GM18870 (cell line): ENCODE results near the gene CHN1.

Experiments used
- ATAC-seq: cut with Tn5 transposase; IDR thresholded peaks from one replicate; pipeline ENCODE4 v1.9.1; 2021; ENCODE audit warnings: moderate library complexity; ENCODE audit not compliant: unreplicated experiment

CHN1 gene

DNA sequence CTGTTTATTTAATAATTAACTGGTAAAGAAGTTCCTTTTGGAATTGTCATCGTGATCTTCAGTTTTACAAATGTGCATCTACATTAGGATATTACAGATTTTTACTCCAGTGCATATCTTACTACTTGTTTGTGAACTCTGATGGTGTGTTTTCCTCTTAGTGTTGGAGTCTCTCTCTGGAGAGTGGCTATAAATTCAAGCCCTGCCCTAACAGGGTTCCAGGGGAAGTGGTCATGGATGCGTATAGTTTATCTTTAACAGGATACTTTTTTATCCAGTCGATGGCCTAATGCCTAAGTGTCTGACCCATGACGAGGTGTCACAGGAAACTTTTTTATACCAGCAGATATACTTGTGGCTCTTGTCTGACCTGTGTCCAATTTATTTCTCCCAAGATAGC, 75.4 kb downstream of the CHN1 start:
- ATAC-seq: no peak

DNA sequence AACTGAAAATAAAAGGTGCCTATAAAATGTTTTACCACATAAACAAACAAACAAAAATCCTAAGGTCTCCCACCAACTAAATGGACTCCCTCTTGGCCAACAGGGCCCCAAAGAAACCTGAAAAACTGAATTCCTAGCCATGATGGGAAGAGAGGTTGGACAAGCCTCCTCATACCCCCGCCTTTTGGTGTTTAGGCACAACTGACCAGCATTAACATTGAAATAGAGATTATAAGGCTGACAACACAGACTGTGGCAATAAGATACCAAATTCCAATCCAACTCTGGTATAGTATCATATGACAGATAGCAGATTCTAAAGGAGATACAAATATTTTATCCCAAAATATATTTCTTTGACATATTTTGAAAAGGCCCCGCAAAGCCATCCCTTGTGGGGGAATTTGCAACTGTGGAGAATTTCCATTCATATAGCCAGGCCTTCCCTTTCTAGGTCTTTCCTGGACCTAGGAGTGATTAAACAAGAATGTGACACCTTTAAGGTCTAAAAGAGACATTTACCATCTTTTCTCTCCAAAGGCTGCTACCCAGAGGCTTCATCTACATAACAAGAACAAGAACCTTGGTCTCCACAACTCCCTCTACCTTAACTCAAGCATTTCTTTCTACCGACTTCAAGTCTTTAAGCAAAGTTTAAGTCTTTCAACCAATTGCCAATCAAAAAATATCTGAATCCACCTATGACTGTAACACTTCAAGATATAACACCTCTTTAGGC, 80.0 kb downstream of the CHN1 start:
- ATAC-seq: no peak

DNA sequence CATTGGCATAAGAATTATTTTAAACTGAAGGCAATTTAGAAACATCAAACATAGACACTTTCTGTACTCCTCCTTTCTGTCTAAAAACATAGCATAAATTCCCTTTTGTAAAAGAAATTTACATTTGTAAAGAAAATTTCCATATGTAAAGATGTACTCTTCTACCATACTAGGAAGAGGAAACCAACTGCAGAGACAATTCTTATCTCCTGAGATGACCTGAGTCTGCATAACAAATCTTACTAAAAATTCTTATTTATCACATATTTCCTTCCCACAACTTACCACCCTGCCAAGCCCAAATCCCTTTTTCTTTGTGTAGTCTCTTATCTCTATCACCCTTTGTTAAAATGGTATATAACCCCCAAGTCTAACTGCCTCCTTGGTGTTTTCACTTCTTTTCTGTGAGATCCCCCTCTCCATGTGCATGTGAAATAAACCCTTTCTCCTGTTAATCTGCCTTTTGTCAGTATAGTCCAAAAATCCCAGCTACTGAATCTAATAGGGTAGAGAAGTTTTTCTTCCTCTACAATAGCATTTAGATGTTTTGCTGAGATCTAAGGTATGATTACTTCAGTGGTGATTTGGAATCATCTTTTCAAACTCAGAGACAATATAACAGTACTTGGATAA, 81.0 kb downstream of the CHN1 start:
- ATAC-seq: no peak

DNA sequence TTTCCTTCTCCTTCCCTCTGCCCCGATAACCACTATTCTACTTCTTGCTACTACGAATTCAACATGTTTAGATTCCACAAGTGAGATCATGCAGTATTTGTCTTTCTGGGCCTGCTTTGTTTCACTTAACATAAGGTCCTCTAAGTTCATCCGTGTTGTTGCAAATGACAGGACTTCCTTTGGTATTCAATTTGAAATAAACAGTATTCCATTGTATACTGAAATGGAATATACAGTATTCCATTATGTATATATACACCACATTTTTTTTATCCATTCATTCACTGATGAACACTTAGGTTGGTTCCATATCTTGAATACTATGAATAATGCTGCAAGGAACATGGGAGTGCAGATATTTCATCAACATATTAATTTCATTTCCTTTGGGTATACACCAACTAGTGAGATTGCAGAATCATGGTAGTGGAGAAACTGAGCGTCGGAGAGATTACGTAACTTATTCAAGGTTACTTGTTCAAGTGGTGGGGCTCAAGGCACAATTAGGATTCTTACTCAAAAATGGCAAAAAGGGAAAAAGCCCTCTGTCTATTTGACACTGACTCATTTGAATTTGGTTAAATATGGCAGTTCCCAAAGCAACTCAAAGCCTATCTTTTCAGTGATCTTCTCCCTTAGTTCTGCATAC, 85.1 kb downstream of the CHN1 start:
- no peak for ATAC-seq

DNA sequence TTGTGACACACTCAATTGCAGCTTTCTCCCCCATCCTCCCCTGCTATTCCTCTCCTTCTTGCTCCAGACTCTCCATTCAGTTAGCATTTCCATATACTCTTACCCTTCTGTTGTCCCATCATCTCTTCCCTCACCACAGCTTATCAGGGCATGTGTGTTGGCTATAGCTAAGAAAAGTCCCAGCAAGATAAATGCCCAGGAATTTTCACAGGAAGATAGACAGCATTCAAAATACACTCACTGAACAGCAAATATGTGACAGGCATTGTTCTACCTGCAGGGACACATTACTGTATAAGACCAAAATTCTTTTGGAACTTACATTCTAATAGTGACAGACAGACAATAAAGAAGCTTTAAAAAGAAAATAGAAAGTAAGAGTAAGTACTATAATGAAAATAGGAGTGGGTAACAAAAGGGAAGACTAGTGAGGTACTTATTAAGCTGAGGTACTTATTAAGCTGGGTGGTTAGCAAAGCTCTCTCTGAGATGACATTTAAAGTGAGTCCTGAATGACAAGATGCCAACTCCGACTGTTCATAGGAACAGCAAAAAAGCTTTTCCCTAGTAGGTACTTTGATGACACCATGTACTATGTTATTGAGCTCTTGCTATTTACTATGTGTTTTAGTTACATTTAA, 86.2 kb downstream of the CHN1 start:
- no peak for ATAC-seq

DNA sequence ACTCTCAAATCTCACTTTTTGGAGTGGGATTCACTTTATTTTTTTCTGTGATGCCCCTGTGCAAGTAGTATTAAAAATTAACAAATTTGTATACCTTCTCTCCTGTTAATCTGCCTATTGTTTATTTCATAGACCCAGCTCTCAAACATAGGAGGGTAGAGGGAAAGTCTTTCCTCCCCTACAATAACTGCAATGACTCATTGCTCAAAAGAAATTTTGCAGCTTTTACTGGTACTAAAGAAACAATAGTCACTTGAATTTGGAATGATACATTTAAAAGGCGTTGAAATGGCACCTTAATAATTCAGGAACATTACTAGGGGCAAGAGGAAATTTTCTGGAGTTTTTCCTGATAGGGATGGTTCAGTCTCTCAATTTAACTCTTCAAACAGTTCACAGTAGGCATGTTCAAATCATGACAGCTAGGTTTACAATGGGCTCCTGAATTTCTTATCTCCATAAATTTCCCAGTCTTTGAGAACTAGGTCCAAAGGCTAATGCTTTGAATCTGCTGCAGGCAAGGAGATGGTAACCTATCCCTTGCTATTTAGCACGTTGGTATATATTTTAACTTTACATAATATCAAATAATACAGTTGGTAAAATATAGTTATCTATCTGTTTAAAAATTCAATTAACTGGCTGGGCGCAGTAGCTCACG, 88.8 kb downstream of the CHN1 start:
- ATAC-seq: no peak

DNA sequence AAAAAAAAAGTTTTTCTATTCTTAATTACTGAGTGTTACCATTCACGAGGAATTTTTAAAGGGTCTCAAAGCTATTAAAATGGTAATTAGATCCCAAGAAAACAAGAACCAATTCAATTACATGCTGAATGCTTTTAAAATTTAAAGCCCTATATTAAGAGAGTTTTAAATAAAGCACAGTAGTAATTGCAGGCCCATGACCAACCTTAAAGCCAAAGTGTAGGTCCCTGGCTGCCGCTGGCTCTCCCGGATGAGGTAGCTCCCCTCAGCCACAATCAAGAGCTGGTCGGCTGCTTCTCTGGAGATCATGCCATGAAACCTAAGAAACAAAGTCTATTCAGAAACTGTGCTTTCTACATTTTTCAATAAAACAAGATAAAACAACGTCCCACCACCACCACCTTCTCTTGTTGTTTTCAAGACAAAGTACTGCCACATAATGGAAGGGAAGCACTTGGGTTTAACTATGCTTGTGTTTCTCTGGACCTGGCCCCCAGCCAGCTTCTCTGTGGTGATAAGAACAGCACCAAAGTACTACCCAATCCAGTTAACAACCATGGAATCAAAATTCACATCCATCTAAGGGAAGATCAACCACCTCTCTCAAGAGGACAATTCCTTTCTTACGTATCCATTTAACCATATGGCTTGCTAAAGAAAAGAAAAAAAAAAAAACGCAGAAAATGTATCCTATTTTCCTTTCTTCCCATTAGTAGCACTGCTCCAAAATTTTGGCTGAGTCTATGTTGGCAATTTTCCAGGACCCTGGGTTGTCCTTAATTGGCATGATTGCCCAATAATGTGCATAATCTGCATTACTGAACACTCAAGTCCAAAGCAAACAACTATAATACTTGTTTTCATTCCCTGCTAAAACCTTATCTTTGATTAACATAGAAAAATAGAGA, 90.1 kb downstream of the CHN1 start:
- ATAC-seq: no peak

DNA sequence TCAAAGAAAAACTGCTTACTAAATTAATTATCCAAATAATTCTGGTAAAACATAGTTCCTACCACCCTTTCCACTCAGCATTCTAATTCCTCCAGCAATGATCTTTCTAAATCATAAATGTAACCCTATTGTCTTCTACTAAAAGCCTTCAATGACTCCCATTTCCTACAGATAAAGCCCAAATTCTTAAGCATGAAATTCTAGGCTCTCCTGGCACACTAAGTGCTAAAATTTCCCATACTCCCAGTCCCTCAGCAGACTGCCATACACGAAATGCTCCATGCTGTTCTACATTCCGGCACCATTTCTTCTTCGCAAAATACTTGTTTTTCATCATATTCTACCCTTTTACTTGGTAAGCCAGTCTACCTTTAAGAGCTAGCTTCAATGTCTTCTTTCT, 96.9 kb downstream of the CHN1 start:
- no peak for ATAC-seq

DNA sequence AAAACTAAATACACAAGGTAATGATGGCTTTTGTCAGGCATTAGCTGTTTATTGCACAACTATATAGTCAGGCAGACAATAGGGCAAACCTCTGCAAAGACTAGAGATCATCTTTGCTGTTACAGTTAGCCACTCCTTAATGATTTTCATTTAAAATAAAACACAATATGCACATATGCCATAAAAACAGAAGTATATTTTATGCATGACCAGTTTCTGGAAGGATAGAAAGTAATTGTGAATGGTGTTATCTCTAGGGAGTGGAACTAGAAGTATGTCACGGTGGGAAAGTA, 102.0 kb downstream of the CHN1 start:
- ATAC-seq: no peak

DNA sequence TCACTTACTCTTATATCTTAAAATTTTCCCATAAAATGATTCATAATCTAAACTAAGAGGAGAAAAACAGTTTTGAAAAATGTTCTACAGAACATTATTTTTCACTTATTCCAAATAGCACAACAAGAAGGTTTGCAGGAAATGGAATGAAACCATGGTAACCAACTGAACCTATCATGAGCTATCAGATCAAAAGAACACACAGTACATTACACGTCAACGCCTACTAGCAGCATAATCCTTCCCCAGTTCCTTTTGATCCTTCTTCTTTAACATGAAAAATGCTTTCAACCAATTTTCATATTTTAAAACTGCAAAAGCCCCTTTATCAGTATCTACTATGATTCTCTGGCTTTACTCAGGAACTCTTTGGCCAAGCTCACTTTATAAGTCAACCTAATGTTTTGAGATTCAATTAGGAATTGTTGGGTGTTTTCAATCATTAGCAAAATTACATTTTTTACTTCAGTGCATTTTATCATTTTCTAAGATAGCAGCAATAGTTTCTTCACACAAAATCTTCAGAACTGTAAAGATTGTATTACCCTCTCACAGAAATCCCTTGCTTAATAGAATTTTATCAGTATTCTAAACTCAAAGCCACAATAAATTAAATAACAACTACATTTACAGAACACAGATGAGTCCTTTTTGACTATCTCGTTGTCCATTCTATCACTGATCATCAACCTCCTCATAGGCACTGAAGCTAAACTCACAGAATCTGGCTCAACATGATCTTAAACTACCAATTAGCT, 102.5 kb downstream of the CHN1 start:
- ATAC-seq: no peak

DNA sequence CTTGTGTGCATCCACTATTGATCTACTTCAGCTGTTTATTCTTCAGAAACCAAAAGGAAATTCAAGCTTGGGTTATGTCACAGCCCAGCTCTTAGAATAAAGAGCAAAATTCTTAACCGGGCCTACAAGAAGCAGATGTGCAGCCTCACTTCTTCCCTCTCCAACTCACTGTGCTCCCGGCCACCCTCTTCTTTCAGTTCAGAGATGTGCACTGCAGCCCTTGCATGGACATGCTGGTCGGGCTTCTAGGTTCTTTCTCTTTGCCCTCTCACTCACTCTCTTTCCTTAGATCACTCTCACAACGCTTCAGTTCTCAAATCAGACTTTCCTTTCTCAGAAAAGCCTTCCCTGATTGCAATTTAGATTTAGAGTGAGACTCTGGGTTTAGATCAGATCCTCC, 104.1 kb downstream of the CHN1 start:
- no peak for ATAC-seq

DNA sequence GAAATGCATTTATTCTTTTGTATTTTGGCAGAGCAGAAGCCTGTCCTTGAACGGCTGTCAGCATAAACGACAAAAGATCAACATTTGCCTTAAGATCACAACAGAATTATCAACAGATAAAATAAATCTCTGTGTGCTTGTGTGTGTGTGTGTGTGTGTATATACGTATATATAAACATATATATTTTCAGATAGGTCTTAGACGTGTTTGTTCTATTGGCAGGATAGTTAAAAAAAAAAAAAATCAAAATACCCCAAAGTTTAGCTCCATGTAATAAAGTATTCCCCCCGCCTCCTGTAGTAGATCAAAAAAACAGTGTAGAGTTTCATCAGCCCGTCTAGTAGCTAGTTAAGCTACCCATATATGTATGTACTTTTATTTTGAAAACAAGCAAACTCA, 107.9 kb downstream of the CHN1 start:
- ATAC-seq: no peak

DNA sequence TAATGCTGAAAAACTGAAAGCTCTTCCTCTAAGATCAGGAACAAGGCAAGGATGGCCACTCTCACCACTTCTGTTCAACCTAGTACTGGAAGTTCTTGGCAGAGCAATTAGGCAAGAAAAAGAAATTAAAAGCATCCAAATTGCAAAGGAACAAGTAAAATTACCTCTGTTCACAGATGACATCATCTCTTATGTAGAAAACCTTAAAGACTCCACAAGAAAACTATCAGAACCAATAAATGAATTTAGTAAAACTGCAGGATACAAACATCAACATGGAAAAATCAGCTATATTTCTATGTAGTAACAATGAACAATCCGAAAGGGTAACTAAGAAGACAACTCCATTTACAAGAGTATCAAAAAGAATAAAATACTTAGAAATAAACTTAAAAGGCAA, 112.2 kb downstream of the CHN1 start:
- ATAC-seq: no peak

DNA sequence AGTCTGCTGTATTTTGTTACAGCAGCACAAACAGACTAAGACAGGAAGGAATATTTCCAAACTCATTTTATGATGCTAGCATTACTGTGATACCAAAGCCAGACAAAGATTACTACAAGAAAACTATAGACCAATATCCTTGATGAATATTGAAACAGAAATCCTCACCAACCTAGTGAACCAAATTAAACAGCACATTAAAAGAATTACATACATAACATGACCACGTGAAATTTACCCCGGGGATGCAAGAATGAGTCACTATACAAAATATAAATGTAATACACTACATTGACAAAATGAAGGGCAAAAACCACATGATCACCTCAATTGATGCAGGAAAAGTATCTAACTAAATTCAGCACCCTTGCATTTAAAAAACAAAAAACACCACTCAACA, 112.6 kb downstream of the CHN1 start:
- ATAC-seq: no peak

DNA sequence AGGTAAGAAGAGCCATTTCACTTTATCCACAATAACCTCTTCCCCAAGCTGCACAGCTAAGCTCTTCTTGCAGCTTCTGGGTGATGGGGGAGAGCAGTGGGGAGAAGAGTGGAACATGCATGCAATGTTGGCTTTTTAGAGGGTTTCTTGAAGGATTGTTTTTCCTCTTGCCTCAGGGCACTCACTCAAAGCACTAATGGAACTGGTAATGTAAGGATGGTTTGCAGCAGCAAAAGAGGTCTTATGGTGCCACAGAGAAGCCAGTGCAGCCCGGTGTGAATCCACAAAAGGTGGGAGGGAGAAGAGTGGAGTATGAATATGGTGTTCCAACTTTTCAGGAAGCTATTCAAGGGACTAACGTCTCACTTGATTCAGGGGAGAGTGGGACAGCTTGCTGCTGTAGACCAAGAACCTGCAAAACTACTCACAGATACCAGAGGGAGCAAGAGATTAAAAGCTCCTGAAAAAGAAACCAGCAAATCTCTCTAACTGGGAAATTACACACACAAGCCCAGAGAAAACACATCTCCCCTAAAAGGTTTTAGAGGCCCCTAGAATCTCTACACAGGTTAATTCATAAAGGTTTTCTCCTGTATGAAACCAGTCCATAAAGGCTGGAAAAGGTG, 116.4 kb downstream of the CHN1 start:
- ATAC-seq: no peak

DNA sequence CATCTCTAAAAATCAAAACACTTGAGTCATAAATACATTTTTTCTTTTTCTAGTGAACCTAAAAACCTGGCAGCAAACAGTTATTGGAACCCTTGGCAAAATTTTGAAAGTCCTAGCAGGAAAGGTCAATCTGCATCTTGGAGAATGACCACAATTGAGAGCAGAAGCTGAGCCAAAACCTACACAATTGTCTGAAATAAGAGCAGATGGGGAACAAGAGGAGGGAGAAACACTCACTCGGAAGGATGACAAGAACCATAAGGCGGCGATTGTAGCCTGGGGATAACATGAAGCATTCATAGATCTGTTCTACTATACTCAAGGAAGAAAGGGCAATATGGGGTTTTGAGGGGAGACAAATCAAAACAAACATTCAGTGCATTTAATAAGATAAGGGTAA, 117.0 kb downstream of the CHN1 start:
- no peak for ATAC-seq

DNA sequence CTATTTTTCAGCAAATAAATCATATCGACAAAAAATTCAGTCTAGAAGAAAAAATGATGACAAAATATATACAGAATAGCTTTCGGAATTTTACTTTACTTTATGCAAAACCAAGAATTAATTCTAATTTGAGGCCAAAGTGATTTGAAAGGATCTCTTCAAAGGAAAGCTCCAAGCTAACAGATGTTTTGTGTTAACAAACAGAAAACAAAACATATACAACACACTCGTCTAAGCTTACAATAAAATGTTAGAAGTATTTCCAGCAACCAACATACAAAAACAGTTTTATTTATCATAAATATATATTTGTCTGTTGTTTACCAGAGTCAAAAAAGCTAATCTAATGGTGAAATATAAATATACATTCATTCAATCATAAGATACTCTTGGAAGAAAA, 122.8 kb downstream of the CHN1 start:
- ATAC-seq: no peak

DNA sequence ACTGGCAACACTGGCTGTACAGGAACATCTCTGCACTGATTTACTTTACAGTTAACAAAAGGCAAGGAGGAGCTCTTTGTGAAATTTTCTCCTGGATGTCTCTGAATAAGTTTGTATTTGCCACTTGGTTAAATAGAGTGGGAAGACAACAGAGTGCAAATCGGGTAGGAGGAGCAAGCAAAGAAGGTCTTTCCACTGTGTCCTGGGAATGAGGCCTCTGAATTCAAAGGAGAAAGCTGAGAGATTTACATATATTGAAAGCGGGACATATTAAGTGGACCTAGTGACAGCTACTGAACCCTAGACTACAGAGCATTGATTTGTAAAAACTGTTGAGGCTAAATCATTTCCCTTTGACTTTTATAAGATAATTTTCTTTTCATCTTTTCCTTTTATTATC, 123.5 kb downstream of the CHN1 start:
- no peak for ATAC-seq

DNA sequence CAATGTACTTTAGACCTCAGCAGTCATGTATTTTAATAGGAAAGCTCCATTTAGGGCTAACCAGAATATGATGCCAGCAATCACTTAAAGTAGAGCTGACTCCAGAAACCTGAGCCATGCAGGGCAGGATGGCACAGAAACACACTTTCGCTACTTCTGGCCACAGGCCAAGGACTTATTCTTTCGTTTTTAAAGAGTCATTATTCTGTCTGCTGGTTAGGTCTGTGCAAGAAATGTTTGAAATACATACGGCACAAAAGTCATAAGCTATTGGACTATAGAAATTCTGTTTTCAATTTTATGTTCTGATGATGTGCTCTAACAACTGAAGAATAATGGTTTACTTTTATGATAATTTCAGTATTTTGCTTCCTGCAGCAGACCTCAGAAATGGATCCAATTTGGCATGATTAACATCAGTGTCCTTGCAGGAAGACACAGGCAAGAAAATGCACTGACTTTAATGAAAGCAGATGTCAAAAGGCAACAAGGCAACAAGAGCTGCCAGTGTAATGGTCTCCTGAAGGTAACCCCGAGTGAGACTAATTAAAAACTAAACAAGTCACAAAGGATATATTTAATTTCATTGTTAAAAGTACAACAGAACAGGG, 126.5 kb downstream of the CHN1 start:
- no peak for ATAC-seq
